Measurements from ENCODE around the gene VPS35.

DNA sequence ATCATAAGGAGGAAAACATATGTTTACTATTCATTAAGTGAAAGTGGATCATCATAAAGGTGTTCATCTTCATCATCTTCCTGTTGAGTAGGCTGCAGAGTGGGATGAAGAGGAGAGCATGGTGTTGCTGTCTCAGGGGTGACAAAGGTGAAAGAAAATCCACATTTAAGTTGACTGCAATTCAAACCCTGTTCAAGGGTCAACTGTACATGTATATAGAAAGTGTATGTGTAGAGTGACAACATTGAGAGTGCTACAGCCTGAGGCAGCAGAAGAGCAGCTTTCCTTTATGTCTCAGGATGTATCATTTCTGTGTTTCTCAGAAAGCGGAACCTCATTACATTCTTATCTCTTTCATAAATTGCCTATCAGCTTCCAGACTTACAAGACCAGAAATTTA is 17.7 kb upstream of the VPS35 start:
- TF ChIP-seq, protein P1, sequence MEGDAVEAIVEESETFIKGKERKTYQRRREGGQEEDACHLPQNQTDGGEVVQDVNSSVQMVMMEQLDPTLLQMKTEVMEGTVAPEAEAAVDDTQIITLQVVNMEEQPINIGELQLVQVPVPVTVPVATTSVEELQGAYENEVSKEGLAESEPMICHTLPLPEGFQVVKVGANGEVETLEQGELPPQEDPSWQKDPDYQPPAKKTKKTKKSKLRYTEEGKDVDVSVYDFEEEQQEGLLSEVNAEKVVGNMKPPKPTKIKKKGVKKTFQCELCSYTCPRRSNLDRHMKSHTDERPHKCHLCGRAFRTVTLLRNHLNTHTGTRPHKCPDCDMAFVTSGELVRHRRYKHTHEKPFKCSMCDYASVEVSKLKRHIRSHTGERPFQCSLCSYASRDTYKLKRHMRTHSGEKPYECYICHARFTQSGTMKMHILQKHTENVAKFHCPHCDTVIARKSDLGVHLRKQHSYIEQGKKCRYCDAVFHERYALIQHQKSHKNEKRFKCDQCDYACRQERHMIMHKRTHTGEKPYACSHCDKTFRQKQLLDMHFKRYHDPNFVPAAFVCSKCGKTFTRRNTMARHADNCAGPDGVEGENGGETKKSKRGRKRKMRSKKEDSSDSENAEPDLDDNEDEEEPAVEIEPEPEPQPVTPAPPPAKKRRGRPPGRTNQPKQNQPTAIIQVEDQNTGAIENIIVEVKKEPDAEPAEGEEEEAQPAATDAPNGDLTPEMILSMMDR (IDR thresholded peaks at IDR 0.05 in 4 of 5, conservative IDR thresholded peaks at IDR 0.05 in 1 of 5), result no peak
- no peak for TF ChIP-seq POLR2A (IDR thresholded peaks at IDR 0.05)

All from gastrocnemius medialis (tissue), 4 donors.